PC-3 (cell line): ENCODE measurements around the gene NKD1. TPM values are rescaled to one million over a fixed set of nuclear protein-coding genes. Genes with fewer than 3 reads are reported as not detected.
"Not testable (repeated sequence)": the region's sequence is repeated elsewhere in the genome, so short reads cannot be mapped to it uniquely, and the experiment has no call there.

Experiments used
- ATAC-seq: fragments of 200-7000 bp; cut with Tn5 transposase; 2 replicates; pipeline ENCODE4 v1.9.1; 2020; ENCODE audit warnings: mild to moderate bottlenecking, moderate library complexity
- BruUV-seq: library from RNA; stranded (reverse); fragments of 400-500 nt; replicated peaks from 2 replicates; lab custom pipeline; 2021; lab: Mats Ljungman, UMichigan
- CTCF ChIA-PET: fragments of 300-600 bp; sonication (Branson Sonifier 250); formaldehyde crosslinking; loops from one replicate; lab custom pipeline; 2022; ENCODE audit warnings: antibody characterized with exemption; lab: Charles Lee
- POLR2A ChIA-PET: fragments of 300-600 bp; sonication (Branson Sonifier 250); formaldehyde crosslinking; loops from one replicate; lab custom pipeline; 2022; ENCODE audit warnings: antibody characterized with exemption; ENCODE audit not compliant: unreplicated experiment; lab: Charles Lee
- DNase-seq: peaks from one replicate; pipeline ENCODE4 v3.0.0-alpha.2; 2015
- H2AFZ ChIP-seq: fragments of 300-600 bp; sonication (generic); 2 replicates; pipeline ENCODE4 v1.6.0; 2016; ENCODE audit warnings: antibody characterized with exemption, low read length
- H3F3A ChIP-seq: fragments of 300-600 bp; sonication (generic); one replicate; pipeline ENCODE4 v1.6.0; 2017; ENCODE audit warnings: antibody characterized with exemption, low read length, control low read depth, mild to moderate bottlenecking; ENCODE audit not compliant: unreplicated experiment
- H3K27ac ChIP-seq: fragments of 300-600 bp; sonication (generic); 2 replicates; pipeline ENCODE4 v1.5.1; 2016; ENCODE audit warnings: mild to moderate bottlenecking, low read length
- H3K27me3 ChIP-seq: fragments of 300-600 bp; sonication (generic); 2 replicates; pipeline ENCODE4 v1.6.1; 2016; ENCODE audit warnings: low read length, mixed read lengths
- H3K36me3 ChIP-seq: fragments of 300-600 bp; sonication (generic); 2 replicates; pipeline ENCODE4 v1.6.1; 2016; ENCODE audit warnings: low read depth, mixed run types, low read length, mixed read lengths
- H3K4me1 ChIP-seq: fragments of 300-600 bp; sonication (generic); 2 replicates; pipeline ENCODE4 v1.5.1; 2016; ENCODE audit warnings: low read length; ENCODE audit not compliant: insufficient read depth
- H3K4me2 ChIP-seq: fragments of 300-600 bp; sonication (generic); 2 replicates; pipeline ENCODE4 v1.6.0; 2016; ENCODE audit warnings: low read length
- H3K4me3 ChIP-seq: fragments of 300-600 bp; sonication (generic); 2 replicates; pipeline ENCODE4 v1.5.1; 2016; ENCODE audit warnings: mild to moderate bottlenecking, low read length, mixed read lengths
- H3K79me2 ChIP-seq: fragments of 300-600 bp; sonication (generic); 2 replicates; pipeline ENCODE4 v1.6.1; 2017; ENCODE audit warnings: low read length, mixed read lengths
- H3K9ac ChIP-seq: fragments of 300-600 bp; sonication (generic); 2 replicates; pipeline ENCODE4 v1.6.0; 2016; ENCODE audit warnings: mild to moderate bottlenecking, low read length
- H3K9me2 ChIP-seq: fragments of 300-600 bp; sonication (generic); replicated peaks from 2 replicates; pipeline ENCODE4 v1.6.1; 2016; ENCODE audit warnings: mixed run types, low read length, mixed read lengths
- H3K9me3 ChIP-seq: fragments of 300-600 bp; sonication (generic); 2 replicates; pipeline ENCODE4 v1.6.1; 2016; ENCODE audit warnings: low read length, mixed read lengths
- H4K20me1 ChIP-seq: fragments of 300-600 bp; sonication (generic); 2 replicates; pipeline ENCODE4 v1.6.1; 2016; ENCODE audit warnings: low read length, mixed read lengths
- CTCF ChIP-seq: fragments of 300-600 bp; sonication (generic); conservative IDR thresholded peaks from 2 replicates; pipeline ENCODE4 v1.5.1; 2017; ENCODE audit warnings: antibody characterized with exemption, low read depth, mild to moderate bottlenecking, low read length
- EZH2 ChIP-seq: fragments of 300-600 bp; sonication (generic); IDR thresholded peaks from one replicate; pipeline ENCODE4 v1.6.1; 2017; ENCODE audit warnings: antibody characterized with exemption, mild to moderate bottlenecking, low read length; ENCODE audit not compliant: unreplicated experiment
- EZH2phosphoT487 ChIP-seq: fragments of 300-600 bp; sonication (generic); IDR thresholded peaks from 2 replicates; pipeline ENCODE4 v1.6.1; 2018; ENCODE audit warnings: mild to moderate bottlenecking, antibody characterized with exemption, low read length, borderline replicate concordance
- intact Hi-C: fragments of 100-400 bp; cut with micrococcal nuclease; formaldehyde crosslinking; loops from 2 replicates; pipeline ENCODE4 v1.9.0; 2023
- total RNA-seq: library from RNA; depleted of rRNA; stranded (reverse); fragments of >200 nt; gene quantifications from 2 replicates; pipeline ENCODE4 v1.2.3, GENCODE V29; 2014

Gene NKD1
- total RNA-seq, 1 experiment from 2014 or later = 0.07 TPM

DNA sequence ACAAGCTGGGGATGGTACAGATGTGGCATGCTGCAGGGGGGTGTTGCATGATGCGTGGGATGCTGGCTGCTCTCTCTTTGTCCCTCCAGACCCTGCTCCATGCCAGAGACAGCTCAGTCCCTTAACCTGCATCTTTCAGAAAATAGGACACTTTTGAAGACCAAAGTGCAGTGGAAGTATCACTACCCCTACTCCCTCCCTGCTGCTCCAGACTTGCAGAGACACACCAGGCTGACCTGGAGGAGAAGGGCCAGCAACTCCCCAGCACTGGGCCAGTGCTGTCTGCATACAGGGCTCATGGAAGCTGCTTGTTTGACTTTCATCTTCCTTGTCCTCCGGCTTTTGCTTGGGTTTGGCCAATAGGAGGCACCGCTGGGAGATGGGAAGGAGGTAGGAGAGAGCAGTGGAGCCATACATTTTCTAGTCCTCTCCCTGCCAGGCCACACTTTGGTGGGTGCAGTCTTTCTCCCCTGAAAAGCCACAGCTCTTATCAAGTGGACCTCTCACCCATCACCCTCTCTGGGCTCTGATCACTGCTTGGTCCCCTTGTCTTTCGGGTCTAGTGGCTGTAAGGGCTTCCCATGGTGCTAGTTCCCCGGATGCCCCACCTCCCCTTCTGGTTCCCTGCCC lies 46.1 kb upstream of the NKD1 start:
- H3K27me3 ChIP-seq = no peaks in the 10 kb centered on the region
- CTCF ChIA-PET = no interaction called here
- no peak overlapping the region for H3K4me3 ChIP-seq
- no peaks in the 10 kb centered on the region for H4K20me1 ChIP-seq
- H3K9ac ChIP-seq = no peak overlapping the region
- no peaks in the 10 kb centered on the region for H3K36me3 ChIP-seq
- no peaks in the 10 kb centered on the region for H3F3A ChIP-seq
- ATAC-seq = no peak
- intact Hi-C loops = no loop called here
- H3K9me3 ChIP-seq = no peaks in the 10 kb centered on the region
- no peak overlapping the region for H2AFZ ChIP-seq
- POLR2A ChIA-PET = no interaction called here
- DNase-seq = no peak
- no peak overlapping the region for H3K4me2 ChIP-seq
- no peaks in the 10 kb centered on the region for H3K79me2 ChIP-seq
- no peak for TF ChIP-seq EZH2phosphoT487
- TF ChIP-seq EZH2 = no peak
- TF ChIP-seq CTCF = no peak
- H3K4me1 ChIP-seq = no peaks in the 10 kb centered on the region
- no TSS peak for BruUV-seq
- no peak overlapping the region for H3K27ac ChIP-seq
- H3K9me2 ChIP-seq = no peaks in the 10 kb centered on the region

GRCh38 chr16:50502616-50503011 lies 45.6 kb upstream of the NKD1 start:
- no peaks in the 10 kb centered on the region for H4K20me1 ChIP-seq
- no peaks in the 10 kb centered on the region for H3K9me3 ChIP-seq
- no peaks in the 10 kb centered on the region for H3K79me2 ChIP-seq
- H3K27me3 ChIP-seq = no peaks in the 10 kb centered on the region
- no TSS peak for BruUV-seq
- H3K9ac ChIP-seq = no peak overlapping the region
- no peak overlapping the region for H2AFZ ChIP-seq
- H3K36me3 ChIP-seq = no peaks in the 10 kb centered on the region
- no peak overlapping the region for H3K4me3 ChIP-seq
- H3F3A ChIP-seq = no peaks in the 10 kb centered on the region
- DNase-seq (no peak), ATAC-seq (no peak)
- H3K27ac ChIP-seq = no peak overlapping the region
- H3K9me2 ChIP-seq = no peaks in the 10 kb centered on the region
- TF ChIP-seq CTCF = no peak
- no peak for TF ChIP-seq EZH2
- no peak for TF ChIP-seq EZH2phosphoT487
- H3K4me1 ChIP-seq = no peaks in the 10 kb centered on the region
- intact Hi-C loops = no loop called here
- CTCF ChIA-PET = no interaction called here
- no peak overlapping the region for H3K4me2 ChIP-seq
- POLR2A ChIA-PET = no interaction called here

DNA sequence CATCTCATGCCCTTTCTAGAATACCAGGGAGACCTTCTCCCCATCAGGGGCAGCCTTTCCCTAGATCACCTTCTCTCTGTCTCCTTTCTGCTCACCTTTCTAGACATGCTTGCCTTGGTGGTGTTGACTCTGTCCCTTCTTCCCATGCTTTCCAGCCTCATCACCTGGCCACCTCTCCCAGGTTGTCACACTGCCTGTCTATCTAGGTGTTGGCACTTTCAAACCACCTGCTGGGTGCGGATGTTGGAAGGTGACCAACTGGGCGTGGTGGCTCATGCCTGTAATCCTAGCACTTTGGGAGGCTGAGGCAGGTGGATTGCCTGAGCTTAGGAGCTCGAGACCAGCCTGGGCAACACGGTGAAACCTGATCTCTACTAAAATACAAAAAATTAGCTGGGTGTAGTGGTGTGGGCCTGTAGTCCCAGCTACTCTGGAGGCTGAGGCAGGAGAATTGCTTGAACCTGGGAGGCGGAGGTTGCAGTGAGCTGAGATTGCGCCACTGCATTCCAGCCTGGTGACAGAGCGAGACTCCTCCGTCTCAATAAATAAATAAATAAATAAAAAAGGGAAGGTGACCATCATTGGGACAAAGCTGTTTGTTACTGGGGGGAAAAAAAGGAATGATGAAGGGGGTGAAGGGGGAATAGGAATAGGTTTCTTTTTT lies 44.2 kb upstream of the NKD1 start:
- H3K79me2 ChIP-seq, H3K4me3 ChIP-seq, intact Hi-C loops, H3K4me2 ChIP-seq, H3F3A ChIP-seq, H2AFZ ChIP-seq, H4K20me1 ChIP-seq, H3K27ac ChIP-seq, H3K9me3 ChIP-seq, CTCF ChIA-PET, H3K9ac ChIP-seq, BruUV-seq, POLR2A ChIA-PET, H3K36me3 ChIP-seq, DNase-seq, H3K4me1 ChIP-seq, H3K27me3 ChIP-seq, H3K9me2 ChIP-seq, ATAC-seq: not testable (repeated sequence)
